HG03045 (cell line): ENCODE measurements around the gene TACC2.
"Not testable (repeated sequence)": the region's sequence is repeated elsewhere in the genome, so short reads cannot be mapped to it uniquely, and the experiment has no call there.

ENCODE experiments used
- ATAC-seq: cut with Tn5 transposase; IDR thresholded peaks from one replicate; pipeline ENCODE4 v1.9.1; 2021; ENCODE audit warnings: mild to moderate bottlenecking, moderate library complexity; ENCODE audit not compliant: unreplicated experiment

Gene TACC2

GRCh38 chr10:122184254-122184653, 195.3 kb downstream of the TACC2 start:
- no peak for ATAC-seq

- ATAC-seq: no peak
These were observed 196.7 kb downstream of the TACC2 start for GRCh38 chr10:122185643-122186042.

- no peak for ATAC-seq
These were observed 198.2 kb downstream of the TACC2 start for GRCh38 chr10:122186816-122187810.

- ATAC-seq: no peak
These were observed 199.7 kb downstream of the TACC2 start for GRCh38 chr10:122188706-122189105.

GRCh38 chr10:122189185-122189584, 200.2 kb downstream of the TACC2 start:
- ATAC-seq: no peak

- ATAC-seq: no peak
These were observed 201.4 kb downstream of the TACC2 start for GRCh38 chr10:122190176-122190943.

GRCh38 chr10:122191936-122192541, 203.1 kb downstream of the TACC2 start:
- ATAC-seq: no peak

- no peak for ATAC-seq
These were observed 205.3 kb downstream of the TACC2 start for GRCh38 chr10:122194251-122194650.

- ATAC-seq: no peak
These were observed 207.3 kb downstream of the TACC2 start for GRCh38 chr10:122196218-122196617.

- ATAC-seq: no peak
These were observed 208.8 kb downstream of the TACC2 start for GRCh38 chr10:122197611-122198222.

- no peak for ATAC-seq
These were observed 209.7 kb downstream of the TACC2 start for GRCh38 chr10:122198631-122199030.

GRCh38 chr10:122199070-122199469, 210.1 kb downstream of the TACC2 start:
- no peak for ATAC-seq

- no peak for ATAC-seq
These were observed 210.7 kb downstream of the TACC2 start for GRCh38 chr10:122199689-122200088.

- ATAC-seq: no peak
These were observed 212.4 kb downstream of the TACC2 start for GRCh38 chr10:122201401-122201800.

- ATAC-seq: not testable (repeated sequence)
These were observed 214.2 kb downstream of the TACC2 start for GRCh38 chr10:122203180-122203579.

- ATAC-seq: no peak
These were observed 215.9 kb downstream of the TACC2 start for GRCh38 chr10:122204691-122205489.

GRCh38 chr10:122206471-122207065, 217.6 kb downstream of the TACC2 start:
- ATAC-seq: no peak

- ATAC-seq: no peak
These were observed 218.2 kb downstream of the TACC2 start for GRCh38 chr10:122207163-122207562.

GRCh38 chr10:122207596-122207995, 218.6 kb downstream of the TACC2 start:
- ATAC-seq: no peak
